ENCODE measurements around the gene KIF1A. TPM values are rescaled to one million over a fixed set of nuclear protein-coding genes. Genes with fewer than 3 reads are reported as not detected.

The KIF1A gene
- polyA plus RNA-seq, 1 donor from 2014 or later = 63.4 TPM

DNA sequence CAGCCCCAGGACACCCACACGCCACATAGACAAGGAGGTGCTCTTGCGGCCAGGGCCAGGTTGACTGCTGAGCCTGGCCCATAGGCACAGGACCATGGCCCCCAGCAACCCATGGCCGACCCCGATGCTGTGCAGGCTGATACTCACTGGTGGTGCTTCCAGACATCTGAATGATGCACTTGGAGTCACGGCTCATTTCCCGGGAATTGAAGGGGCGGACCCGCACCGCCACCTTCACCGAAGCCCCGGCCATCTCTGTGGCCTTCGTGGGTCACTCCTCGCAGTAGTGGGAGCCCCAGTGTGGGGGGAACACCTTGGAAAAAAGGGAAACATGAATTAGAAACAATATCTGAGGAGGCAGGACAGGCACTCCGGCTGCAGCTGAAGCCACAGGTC, 22.5 kb downstream of the KIF1A start:
- Histone ChIP-seq H3K27ac (ENCODE audit: low read length) (no peak overlapping the region), H3K27me3 (ENCODE audit: insufficient read depth, low read depth, low read length) (no peaks in the 10 kb centered on the region), H2AFZ (ENCODE audit: low read depth, low read length) (no peak overlapping the region), H3K36me3 (ENCODE audit: insufficient read depth, low read length) (no peaks in the 10 kb centered on the region), H3K4me2 (ENCODE audit: low read length) (no peak overlapping the region), H3K9ac (ENCODE audit: low read length) (no peak overlapping the region), H4K20me1 (ENCODE audit: insufficient read depth) (peaks cover 25% of the 10 kb centered on the region), H3K9me2 (ENCODE audit: insufficient read depth, low read length) (no peaks in the 10 kb centered on the region), H3K9me3 (ENCODE audit: low read length) (no peaks in the 10 kb centered on the region), H3K79me2 (replicated peaks; ENCODE audit: insufficient read depth, low read length) (peaks cover 59% of the 10 kb centered on the region), H3F3A (ENCODE audit: insufficient read depth, low read length, poor library complexity, severe bottlenecking) (no peaks in the 10 kb centered on the region), H3K4me3 (ENCODE audit: low read length) (no peak overlapping the region)
- TF ChIP-seq RAD21 (conservative IDR thresholded peaks at IDR 0.05) (no peak), TAF1 (IDR thresholded peaks at IDR 0.05; ENCODE audit: low read depth) (no peak), MXI1 (conservative IDR thresholded peaks at IDR 0.05; ENCODE audit: poor library complexity, severe bottlenecking) (no peak), EZH2 (IDR thresholded peaks at IDR 0.05; ENCODE audit: borderline replicate concordance, insufficient read depth, low read length, poor library complexity, severe bottlenecking) (no peak), POLR2AphosphoS5 (IDR thresholded peaks at IDR 0.05) (no peak), SMC3 (conservative IDR thresholded peaks at IDR 0.05; ENCODE audit: poor library complexity) (no peak), EP300 (conservative IDR thresholded peaks at IDR 0.05; ENCODE audit: poor library complexity, severe bottlenecking) (no peak)
- TF ChIP-seq, protein P1, sequence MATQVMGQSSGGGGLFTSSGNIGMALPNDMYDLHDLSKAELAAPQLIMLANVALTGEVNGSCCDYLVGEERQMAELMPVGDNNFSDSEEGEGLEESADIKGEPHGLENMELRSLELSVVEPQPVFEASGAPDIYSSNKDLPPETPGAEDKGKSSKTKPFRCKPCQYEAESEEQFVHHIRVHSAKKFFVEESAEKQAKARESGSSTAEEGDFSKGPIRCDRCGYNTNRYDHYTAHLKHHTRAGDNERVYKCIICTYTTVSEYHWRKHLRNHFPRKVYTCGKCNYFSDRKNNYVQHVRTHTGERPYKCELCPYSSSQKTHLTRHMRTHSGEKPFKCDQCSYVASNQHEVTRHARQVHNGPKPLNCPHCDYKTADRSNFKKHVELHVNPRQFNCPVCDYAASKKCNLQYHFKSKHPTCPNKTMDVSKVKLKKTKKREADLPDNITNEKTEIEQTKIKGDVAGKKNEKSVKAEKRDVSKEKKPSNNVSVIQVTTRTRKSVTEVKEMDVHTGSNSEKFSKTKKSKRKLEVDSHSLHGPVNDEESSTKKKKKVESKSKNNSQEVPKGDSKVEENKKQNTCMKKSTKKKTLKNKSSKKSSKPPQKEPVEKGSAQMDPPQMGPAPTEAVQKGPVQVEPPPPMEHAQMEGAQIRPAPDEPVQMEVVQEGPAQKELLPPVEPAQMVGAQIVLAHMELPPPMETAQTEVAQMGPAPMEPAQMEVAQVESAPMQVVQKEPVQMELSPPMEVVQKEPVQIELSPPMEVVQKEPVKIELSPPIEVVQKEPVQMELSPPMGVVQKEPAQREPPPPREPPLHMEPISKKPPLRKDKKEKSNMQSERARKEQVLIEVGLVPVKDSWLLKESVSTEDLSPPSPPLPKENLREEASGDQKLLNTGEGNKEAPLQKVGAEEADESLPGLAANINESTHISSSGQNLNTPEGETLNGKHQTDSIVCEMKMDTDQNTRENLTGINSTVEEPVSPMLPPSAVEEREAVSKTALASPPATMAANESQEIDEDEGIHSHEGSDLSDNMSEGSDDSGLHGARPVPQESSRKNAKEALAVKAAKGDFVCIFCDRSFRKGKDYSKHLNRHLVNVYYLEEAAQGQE (IDR thresholded peaks at IDR 0.05; ENCODE audit: borderline replicate concordance) = no peak
- TF ChIP-seq, protein P2, sequence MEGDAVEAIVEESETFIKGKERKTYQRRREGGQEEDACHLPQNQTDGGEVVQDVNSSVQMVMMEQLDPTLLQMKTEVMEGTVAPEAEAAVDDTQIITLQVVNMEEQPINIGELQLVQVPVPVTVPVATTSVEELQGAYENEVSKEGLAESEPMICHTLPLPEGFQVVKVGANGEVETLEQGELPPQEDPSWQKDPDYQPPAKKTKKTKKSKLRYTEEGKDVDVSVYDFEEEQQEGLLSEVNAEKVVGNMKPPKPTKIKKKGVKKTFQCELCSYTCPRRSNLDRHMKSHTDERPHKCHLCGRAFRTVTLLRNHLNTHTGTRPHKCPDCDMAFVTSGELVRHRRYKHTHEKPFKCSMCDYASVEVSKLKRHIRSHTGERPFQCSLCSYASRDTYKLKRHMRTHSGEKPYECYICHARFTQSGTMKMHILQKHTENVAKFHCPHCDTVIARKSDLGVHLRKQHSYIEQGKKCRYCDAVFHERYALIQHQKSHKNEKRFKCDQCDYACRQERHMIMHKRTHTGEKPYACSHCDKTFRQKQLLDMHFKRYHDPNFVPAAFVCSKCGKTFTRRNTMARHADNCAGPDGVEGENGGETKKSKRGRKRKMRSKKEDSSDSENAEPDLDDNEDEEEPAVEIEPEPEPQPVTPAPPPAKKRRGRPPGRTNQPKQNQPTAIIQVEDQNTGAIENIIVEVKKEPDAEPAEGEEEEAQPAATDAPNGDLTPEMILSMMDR (IDR thresholded peaks at IDR 0.05; ENCODE audit: poor library complexity, severe bottlenecking) = no peak

DNA sequence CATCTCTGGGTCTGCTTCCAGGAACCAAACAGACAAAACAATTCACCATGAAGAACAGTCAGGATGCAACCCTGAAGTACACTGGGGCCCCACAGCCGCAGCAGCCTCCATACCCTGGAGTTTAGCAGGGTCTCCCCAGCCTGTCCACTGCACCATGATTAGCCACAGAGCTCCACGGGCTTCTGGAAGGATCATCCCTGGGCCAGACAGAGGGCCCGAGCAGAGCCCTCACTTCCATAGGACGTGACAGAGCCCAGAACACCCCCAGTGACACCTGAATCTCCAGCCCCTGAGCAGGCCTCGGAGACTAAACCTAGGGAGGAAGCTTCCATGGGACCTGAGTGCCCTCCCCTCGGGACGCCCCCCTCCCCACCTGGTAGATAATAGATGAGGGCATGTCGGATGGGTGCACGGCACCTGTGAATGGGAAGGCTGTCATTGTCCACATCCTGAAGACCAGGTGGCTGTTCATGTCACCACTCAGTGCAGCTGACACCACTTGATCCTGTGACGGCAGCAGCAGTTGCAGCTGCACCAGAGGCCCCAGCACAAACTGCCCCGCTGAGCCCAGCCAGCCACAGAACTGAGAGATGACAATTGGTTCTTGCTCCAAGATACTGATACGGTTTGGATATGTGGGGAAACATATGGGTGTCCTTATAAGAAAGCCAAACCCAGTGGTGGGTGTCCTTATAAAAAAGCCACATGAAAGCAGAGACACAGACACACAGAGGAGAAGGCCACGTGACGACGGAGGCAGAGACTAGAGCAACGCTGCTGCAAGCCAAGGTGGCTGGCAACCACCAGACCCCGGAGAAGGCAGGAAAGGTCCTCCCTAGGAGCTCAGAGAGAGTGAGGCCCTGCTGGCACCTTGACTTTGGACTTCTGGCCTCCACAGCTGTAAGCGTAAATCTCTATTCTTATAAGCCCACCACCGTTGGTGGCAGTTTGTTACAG, 23.2 kb downstream of the KIF1A start:
- Histone ChIP-seq H4K20me1 (ENCODE audit: insufficient read depth) (peaks cover 26% of the 10 kb centered on the region), H3K9me3 (ENCODE audit: low read length) (no peaks in the 10 kb centered on the region)
- no peak for TF ChIP-seq MXI1 (conservative IDR thresholded peaks at IDR 0.05; ENCODE audit: poor library complexity, severe bottlenecking)
- TF ChIP-seq, protein P2 (IDR thresholded peaks at IDR 0.05; ENCODE audit: poor library complexity, severe bottlenecking) = no peak

More for the DNA sequence above, 23.2 kb downstream of the KIF1A start:
- Histone ChIP-seq H3K4me2 (ENCODE audit: low read length) (no peak overlapping the region), H3K9ac (ENCODE audit: low read length) (no peak overlapping the region), H3K79me2 (replicated peaks; ENCODE audit: insufficient read depth, low read length) (peaks cover 53% of the 10 kb centered on the region), H3K9me2 (ENCODE audit: insufficient read depth, low read length) (no peaks in the 10 kb centered on the region), H3F3A (ENCODE audit: insufficient read depth, low read length, poor library complexity, severe bottlenecking) (no peaks in the 10 kb centered on the region), H3K27ac (ENCODE audit: low read length) (no peak overlapping the region), H3K4me3 (ENCODE audit: low read length) (no peak overlapping the region), H3K36me3 (ENCODE audit: insufficient read depth, low read length) (no peaks in the 10 kb centered on the region), H2AFZ (ENCODE audit: low read depth, low read length) (no peak overlapping the region), H3K27me3 (ENCODE audit: insufficient read depth, low read depth, low read length) (no peaks in the 10 kb centered on the region)
